GM18868 (cell line): Measurements from ENCODE around the gene VARS2.
"Not testable (repeated sequence)": the region's sequence is repeated elsewhere in the genome, so short reads cannot be mapped to it uniquely, and the experiment has no call there.

Experiments used
- ATAC-seq: cut with Tn5 transposase; IDR thresholded peaks from one replicate; pipeline ENCODE4 v1.9.1; 2021; ENCODE audit warnings: mild to moderate bottlenecking, moderate library complexity; ENCODE audit not compliant: unreplicated experiment

Gene VARS2

DNA sequence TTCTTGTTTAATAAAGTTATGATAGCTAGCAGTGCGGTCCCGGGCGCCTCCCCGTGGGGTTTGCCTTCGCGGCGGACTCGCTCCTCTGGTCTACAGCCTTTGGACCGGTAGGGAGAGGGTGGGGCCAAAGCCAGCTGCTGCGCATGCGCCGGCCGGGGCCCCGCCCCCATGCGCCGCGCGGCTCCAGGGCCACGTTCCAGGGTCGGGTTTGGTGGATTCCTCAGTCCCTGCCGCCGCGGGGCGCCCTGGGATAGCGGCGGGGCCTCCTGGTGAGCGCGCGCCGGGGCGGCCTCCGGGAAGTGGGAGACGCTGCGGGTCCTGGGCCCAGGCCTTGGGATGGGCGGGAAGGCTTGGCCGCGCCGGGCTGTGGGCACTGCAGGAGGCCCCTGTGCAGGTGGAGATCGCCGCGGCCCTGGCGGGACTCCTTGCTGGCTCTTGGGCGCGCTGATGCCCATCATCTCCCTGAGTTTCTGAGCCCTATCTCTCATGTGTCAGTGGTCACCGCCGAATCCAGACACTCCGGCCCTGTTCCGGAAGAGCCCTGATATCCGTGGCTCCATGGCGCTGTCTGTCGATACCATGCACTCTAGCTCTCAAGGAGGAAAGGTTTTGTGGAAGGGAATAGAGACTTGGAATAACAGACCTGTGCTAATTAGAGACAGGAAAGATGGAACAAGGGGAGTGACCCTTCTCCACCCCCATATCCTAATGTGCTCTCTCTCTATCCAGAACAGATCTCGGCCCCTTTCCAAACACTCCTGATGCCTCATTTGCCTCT lies at the start of gene VARS2:
Gene VARS2 (plus strand): TSS at position 163 of the 778 bp plus-strand sequence. CDS start 599 bp downstream, at position 762.
- peak; percentile 73 for ATAC-seq

DNA sequence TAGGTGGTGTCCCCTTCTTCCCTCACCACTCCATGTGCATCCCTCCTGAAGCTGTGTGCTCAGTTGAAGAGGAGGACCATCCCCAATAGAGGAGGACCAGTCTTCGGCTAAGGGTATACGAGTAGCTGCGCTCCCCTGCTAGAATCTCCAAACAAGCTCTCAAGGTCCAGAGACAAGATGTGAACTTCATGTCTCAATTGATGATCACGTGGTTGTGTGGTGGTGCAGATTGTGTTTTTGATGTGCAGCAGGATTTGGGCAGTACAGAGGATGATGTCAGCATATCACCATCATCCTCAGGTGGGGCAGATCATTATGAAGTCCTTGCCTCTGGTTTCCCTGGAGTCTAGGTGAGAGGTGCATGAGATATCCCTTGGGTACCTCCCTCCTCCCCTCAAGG lies 49.7 kb upstream of the VARS2 start:
- ATAC-seq, result no peak

DNA sequence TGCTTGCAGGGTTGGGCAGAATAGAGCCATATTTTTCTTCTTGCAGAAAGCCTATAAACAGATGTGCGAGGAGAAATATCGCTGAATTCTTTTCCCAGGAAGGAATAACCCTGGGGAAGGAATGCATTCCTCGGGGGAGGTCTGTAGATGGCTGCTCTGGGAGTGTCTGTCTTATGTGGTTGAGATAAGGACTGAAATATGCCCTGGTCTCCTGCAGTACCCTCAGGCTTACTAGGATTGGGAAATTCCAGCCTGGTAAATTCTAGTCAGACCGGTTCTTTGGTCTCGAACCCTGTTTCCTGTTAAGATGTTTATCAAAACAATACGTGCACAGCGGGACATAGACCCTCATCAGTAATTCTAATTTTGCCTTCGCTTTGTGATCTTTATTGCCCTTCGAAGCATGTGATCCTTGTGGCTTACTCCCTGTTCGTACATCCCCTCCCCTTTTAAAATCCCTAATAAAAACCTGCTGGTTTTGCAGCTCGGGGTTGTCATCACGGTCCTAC lies 44.7 kb upstream of the VARS2 start:
- ATAC-seq, result not testable (repeated sequence)

DNA sequence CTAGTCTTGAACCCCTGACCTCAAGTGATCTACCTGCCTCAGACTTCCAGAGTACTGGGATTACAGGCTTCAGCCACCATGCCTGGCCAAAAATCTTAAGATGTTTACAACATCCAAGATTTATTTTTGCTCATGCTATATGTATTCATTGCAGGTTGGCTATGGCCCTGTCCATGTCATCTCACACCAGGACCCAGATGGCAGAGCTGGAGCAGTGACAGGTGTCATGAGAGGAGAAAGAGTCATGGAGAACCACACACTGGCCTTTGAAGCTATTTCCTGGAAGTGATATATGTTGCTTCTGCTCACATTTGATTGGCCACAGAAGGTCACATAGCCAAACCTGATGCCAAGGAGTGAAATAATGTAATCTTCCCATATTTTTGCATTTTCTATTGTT lies 43.5 kb upstream of the VARS2 start:
- no peak for ATAC-seq

DNA sequence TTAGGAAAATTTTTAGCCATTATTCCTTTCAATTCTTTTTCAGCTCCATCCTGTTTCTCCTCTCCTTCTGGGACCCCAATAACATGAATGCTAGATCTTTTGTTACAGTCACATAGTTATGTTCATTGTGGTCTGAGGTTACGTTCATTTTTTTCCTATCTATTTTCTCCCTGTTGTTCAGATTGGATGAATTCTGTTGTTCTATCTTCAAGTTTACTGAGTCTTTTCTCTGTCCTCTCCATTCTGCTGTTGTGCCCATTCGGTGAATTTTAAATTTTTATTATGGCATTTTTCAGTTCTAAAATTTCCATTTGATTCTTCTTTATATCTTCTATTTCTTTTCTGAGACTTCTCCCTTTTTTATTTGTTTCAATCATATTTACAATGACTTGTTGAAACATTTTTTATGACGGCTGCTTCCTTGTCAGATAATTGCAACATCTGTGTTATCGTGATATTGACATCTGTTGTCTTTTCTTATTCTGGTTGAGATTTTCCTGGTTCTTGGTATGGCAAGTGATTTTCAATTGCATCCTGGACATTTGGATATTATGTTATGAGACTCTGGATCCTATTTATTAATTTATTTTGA lies 42.4 kb upstream of the VARS2 start:
- no peak for ATAC-seq

DNA sequence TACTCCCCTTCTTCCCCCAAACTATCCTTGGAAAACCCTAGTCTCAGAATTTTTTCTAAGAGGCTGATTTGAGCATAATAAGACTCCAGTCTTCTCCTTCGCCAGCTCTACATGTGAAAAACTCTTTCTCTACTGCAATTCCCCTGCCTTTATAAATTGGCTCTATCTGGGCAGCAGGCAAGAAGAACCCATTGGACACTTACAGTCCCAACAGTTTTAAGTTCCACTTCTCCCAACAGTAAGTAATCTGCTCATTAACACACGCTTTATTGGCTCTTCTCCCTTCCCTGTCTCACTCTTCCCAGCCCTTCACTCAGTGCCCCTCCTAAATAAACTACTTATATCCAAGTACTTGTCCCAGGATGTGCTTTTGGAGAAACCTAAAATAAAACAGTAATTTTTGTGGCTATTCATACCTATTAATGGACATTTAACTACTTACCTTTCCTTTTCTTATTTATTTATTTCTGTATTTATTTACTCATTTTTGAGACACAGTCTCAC lies 40.8 kb upstream of the VARS2 start:
- no peak for ATAC-seq

DNA sequence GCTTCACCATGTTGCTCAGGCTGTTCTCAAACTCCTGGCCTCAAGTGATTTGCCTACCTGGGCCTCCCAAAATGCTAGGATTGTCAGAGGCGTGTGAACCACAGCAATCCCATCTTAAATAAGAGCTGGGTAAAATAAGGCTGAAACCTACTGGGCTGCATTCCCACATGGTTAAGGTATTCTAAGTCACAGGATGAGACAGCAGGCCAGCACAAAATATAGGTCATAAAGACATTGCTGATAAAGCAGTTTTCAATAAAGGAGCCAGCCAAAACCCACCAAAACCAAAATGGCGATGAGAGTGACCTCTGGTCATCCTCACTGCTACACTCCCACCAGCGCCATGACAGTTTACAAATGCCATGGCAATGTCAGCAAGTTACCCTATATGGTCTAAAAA lies 40.2 kb upstream of the VARS2 start:
- ATAC-seq, result not testable (repeated sequence)

DNA sequence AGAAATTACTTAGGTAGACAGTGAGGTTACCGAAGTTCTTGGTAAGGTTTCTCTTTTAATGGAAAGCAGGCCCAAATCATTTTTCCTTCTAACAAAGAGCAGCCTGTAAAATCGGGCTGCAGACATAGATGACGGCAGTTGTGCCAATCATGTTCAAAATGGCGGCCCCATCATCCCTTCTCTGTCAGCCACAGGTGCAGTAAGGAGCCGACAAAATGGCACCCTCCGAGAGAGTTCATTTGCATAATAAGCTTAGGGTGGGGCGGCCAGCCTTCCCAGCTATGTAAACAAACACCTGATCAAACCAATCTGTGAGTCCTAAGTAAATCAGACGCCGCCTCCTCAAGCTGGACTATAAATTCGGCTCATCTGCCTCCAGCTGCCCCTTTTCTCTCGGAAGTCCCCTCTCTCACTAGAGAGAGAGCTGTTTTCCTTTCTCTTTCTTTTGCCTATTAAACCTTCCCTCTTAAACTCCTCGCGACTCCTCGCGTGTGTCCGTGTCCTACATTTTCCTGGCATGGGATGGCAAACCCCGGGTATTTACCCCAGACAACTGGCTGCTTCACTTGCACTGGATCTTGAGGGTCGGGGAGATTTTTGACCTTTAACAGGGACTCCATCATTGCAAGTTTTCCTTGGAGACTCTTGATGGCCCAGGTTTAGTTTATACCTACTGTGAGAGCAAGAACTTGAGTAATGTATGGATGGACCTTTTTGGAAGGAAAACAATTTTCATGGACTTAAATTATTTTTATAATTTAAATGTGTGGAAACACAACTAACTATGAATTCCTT lies 38.6 kb upstream of the VARS2 start:
- no peak for ATAC-seq

DNA sequence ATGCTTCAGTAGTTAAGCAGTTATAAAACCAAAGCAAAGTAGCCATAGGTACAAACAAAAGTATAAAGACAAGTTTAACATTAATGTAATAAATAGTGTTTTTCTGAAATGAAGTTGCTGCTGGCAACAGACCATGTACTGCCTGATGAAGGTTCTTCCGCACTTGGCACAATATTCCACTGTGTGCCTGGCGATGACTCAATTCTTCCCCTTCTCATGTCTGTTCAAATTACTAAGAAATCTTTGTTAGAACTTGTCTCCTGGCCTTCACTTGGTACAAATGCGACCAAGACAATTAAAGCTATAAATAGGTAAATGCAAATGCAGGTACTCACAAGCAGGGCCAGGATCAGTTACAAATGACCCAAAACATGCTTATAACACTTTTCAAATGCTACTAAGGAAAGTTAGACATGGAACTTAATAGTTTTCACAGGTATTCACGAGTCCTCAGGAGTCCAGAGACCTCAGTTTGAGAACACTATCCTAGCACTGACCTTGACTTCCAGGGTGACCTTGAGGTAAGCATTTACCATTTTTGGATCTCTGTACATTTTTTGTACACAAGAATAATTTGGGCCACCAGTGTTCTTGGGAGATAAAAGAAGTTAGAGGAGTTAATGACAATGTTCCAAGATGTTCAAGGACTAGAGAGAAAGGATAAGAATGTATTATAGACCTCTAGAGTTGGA lies 37.9 kb upstream of the VARS2 start:
- ATAC-seq, result no peak

DNA sequence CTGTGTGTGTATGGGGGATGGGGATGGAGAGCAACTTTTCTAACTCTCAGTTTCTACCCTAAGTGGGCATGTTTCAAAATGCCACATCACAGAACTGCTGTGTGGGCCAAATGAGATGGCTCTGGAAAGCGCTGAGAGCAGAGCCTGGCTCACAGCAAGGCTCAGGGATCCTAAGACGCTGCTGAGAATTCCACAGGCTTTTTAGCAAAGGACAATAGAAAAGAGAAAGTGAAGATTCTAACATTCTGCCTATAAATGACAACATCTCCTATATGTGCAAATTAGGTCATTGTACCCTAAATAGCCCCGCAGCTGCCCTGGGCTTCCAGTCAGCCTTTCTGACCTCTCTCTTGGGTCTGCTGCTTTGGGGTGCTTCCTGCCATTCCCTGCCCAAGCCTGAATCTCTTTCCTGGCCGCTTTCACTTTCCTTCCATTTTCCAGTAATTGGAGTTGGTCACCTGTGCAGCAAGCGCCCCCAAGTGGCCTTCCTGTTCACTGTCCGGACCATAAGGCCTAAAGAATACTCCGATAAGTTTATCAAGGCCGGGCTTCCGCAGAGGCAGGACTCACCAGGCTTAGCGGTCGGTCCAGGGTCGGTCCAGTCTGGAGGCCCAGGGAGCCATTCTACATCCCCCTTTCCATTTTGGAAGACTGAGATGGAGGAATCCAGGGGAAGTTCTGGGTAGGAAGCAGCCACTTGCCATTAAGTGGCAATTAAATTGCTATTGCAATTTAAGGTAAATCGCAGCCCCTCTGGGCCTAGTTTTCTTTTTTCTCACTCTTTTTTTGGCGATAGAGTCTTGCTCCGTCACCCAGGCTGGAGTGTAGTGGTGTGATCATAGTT lies 36.4 kb upstream of the VARS2 start:
- ATAC-seq, result no peak

DNA sequence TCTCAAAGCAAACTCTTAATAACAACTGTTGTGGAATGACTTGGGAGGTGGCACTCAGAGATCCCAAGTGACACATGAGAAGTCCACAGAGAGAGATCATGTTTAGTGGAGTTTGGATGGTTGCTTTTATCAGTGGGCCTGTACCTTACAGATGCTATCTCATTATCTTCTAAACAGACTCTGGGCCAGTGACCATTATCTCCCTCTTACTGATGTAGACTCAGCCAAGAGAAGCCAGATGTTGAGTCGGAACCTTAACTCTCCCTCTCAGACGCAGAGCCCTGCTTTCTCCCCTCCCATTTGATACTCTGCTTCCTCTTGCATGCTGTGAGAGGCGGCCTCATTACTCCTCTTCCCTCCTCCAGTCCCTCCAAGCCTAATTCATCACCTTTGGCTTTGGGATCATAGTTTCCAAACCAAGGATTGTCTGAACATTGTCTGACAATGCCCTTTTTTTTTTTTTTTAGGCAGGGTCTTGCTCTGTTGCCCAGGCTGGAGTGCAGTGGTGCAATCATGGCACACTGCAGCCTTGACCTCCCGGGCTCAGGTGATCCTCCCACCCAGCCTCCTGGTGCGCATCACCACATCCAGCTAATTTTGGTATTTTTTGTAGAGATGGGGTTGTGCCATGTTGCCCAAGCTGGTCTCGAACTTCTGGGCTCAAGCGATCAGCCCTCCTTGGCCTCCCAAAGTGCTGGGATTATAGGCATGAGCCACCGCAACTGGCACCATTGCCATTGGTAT lies 34.2 kb upstream of the VARS2 start:
- no peak for ATAC-seq

DNA sequence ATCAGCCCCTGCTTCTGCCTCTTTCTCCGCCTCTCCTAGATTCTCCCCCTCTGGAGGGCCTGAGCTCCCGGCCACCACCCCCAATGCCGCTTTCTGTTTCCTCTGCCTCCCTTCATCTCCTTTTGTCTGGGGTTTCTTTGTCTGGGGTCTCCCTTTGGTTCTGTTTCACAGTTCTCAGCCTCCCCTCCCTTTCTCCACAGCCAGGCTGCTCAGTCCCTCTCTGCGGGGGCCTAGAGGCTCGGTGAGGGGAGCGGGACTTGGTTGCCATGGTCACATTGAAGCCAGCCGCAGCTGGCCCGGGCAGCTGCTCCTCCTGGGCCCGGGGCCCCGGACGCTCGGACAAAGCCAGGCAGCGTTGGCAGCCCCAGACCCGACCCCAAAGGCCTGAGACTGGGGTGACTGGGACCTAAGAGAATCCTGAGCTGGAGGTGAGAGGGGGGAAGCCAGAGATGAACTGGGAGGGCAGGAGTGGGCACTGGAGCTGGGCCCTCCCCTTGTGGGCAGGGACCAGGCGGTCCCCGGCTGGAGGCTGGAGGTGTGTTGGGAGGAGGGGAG lies 33.3 kb upstream of the VARS2 start:
- no peak for ATAC-seq

DNA sequence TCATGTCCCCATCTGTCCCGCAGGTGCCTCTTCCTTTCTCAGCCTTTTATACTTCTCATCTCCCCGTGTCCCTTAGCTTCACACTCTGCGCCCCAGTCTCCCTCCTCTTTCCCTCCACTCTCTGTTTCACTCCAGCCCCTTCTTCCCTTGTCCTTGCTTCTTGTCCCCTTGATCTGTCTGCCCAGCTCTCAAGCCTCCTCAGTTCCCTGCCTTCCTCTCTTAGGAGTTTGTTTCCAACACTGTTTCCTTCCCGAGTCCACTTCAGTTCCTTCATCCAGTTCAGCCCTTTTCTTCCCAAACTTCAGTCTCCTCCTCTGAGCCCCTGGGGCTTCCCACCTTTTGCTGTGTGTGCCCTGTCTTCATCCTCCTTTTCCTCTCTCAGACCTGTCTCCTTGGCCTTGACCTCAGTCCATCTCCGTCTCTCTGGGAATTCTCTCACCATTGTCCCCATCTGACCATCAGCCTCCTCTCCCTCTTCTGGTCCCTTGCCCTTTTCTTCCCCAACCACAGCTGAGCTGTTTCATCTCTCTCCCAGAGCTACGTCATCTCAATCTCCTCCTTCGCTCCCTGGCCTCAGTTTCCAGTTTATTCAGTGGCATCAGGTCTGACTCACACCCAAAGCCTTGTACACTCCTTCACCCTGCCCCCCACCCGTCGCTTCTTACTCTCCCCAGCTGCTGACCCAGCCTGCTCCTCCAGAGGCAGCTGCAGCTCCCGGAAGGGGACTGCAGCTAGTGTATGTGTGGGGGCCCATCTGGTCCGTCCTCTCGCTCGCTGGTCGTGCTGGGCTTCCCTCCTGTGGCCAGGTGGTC lies 32.4 kb upstream of the VARS2 start:
- ATAC-seq, result no peak

DNA sequence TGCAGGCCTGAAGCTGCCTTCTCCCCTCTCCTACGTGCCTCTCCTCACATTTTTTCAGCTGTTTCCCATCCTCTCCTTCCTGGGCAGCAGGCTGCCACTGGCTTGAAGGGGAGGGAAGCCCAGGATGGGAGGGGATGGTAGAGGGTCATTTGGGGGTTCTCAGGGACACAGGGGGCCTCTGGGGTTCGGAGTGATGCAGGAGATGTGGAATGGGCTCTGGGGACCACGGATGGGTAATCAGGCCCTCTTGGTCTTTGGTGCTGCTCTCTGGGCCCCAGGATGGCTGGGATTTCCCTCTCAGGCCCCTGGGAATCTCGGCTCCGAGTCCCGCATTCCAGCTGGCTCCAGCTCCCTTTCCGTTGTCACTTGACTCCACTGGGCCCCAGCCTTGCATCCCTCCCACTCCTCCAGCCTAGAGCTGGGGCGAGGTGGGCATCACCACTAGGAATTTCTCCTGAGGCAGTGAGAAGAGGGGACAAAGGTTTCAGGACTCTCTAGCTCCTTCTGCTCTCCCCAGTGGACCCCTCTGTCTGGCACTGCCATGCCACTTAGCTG lies 31.8 kb upstream of the VARS2 start:
- ATAC-seq, result no peak

DNA sequence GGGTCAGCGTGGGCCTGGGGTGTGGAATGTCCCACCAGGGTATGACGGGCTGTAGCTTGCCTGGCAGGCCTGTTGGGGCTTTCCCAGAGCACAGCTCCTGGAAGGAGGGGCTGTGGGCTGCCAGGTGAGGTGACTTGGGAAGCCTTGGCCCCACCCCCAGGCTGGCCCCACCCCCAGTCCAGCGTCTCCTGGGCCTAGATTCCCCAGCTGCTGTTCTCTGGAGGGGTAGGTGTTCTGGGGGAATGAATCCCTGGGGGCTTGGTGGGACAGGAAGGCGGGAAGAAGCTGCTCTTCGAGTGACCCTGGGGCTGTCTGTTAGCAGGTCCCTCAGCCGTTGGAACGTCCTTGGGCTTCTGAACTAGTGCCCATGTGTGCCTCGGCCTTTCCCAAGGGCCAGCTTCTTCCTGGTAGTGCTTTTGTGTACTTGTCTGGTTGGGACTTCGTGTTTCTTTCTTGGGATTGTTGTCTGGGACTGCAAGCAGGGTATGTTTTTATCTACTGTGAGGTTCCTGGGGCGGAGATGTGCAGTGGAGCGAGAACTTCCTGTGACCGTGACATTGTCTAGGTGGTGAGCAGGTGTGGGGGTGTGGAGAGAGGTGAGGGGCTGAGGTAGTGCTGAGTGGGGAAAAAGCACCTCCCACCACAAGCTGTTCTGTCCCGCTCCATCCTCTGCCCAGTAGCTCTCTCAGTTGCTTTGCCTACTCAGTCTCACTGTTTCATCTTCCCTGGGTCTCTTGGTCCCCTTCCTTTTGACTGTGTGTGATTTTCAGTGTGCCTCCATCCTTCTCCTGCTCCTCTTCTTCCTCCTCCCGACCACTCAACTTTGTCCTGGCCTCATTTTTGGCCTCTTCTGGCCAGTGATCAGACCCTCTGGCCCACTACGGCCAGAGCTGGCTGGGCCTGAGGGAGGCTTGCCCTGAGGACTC lies 31.0 kb upstream of the VARS2 start:
- ATAC-seq, result no peak

DNA sequence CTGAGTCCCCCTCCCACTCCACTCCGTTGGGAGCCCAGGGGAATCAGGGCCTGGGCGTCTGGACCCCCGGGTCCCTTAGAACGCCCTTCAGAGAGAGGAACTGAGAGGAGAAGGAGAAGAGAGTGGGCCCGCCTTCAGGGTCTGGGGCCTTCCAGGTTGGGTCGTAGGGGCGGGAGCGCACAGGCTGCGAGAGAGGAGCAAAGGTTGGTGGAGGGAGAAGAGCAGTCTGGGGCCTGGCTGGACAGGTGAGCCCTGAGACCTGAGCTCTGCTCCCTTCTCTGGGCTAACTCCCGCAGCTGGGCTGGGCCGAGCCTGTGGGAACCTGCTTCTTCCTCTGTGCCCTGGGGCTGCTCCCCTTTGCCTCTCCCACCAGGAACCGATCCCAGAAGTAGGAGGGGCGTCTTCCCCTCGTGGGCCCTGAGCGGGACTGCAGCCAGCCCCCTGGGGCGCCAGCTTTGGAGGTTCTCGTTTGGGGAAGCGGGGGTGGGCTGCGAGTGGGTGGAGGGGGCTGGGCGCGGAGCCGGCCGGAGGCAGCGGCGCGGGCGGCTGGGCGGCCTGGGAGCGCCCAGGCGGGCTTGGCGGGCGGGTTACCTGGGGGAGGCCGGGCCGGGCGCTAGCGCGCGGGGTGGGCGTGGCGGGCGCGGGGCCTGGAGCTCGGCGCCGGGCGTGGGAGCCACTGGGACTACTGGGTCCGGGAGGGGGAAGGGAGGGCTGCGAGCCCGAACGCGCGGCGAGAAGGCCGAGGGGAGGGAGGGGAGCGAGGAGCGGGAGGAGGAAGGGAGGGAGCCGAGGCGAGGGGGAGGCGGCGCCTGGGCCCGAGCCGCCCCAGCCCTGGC lies 30.1 kb upstream of the VARS2 start, which contains the start of gene DDR1:
Gene DDR1 (plus strand): TSS at position 835 of the 836 bp plus-strand sequence. CDS start 4,211 bp downstream, outside the sequence.
- ATAC-seq, result peak; percentile 35
